HCT116 (cell line): ENCODE results near the gene LMAN1L. TPM values are rescaled to one million over a fixed set of nuclear protein-coding genes. Genes with fewer than 3 reads are reported as not detected.

ENCODE experiments used
- ATAC-seq: fragments of 200-7000 bp; cut with Tn5 transposase; 2 replicates; pipeline ENCODE4 v1.9.1; 2020; ENCODE audit warnings: mild to moderate bottlenecking, moderate library complexity
- BruUV-seq: library from RNA; stranded (reverse); fragments of 400-500 nt; replicated peaks from 2 replicates; lab custom pipeline; 2021; lab: Mats Ljungman, UMichigan
- CTCF ChIA-PET: fragments of 300-600 bp; sonication (Branson Sonifier 250); formaldehyde crosslinking; loops from one replicate; lab custom pipeline; 2021; ENCODE audit warnings: antibody characterized with exemption; lab: Charles Lee
- POLR2A ChIA-PET: fragments of 300-600, 350-600 bp; sonication (Branson Sonifier 250); formaldehyde crosslinking; loops from one replicate; lab custom pipeline; 2021; ENCODE audit warnings: antibody characterized with exemption; lab: Charles Lee
- RAD21 ChIA-PET, 2 experiments: fragments of 300-600 bp; sonication (Branson Sonifier 250); formaldehyde crosslinking; loops; one replicate each; lab custom pipeline; 2023; ENCODE audit warnings: low total read pairs in 2 of 2; ENCODE audit not compliant: uncharacterized antibody in 2 of 2, unreplicated experiment in 2 of 2, low non-redundant PET in 1 of 2; lab: Charles Lee
- DNase-seq: peaks from one replicate; pipeline ENCODE4 v3.0.0-alpha.2; 2010; ENCODE audit warnings: low read depth, low spot score
- H2AFZ ChIP-seq: fragments of 200-600 bp; shearing (Covaris generic), sonication (generic); 2 replicates; pipeline ENCODE4 v1.6.1; 2017; ENCODE audit warnings: low read depth, mixed run types, mixed read lengths, antibody characterized with exemption, low read length; ENCODE audit not compliant: poor library complexity, severe bottlenecking
- H3K27ac ChIP-seq: 2 replicates; pipeline ENCODE4 v1.5.1; 2012; ENCODE audit warnings: low read depth, low read length
- H3K27me3 ChIP-seq: fragments of 200-600 bp; sonication (generic); 2 replicates; pipeline ENCODE4 v1.6.1; 2016; ENCODE audit warnings: mixed run types, low read length, mixed read lengths; ENCODE audit not compliant: insufficient read depth
- H3K36me3 ChIP-seq, 2 experiments: fragments of 200-500 bp in 1 of 2; fragments of 200-600 bp in 1 of 2; sonication (Bioruptor generic) in 1 of 2; sonication (generic) in 1 of 2; 2 replicates each; pipeline versions ENCODE4 v1.5.1 to v1.6.1; 2014 to 2016; ENCODE audit warnings: low read length in 2 of 2, inconsistent platforms in 1 of 2, mixed read lengths in 1 of 2, mixed run types in 1 of 2; ENCODE audit not compliant: insufficient read depth in 2 of 2, control insufficient read depth in 1 of 2
- H3K4me1 ChIP-seq, 2 experiments: fragments of 200-600 bp in 1 of 2; sonication (generic) in 1 of 2; 2 replicates each; pipeline versions ENCODE4 v1.5.1 to v1.6.1; 2012 to 2017; ENCODE audit warnings: low read length in 2 of 2, inconsistent platforms in 1 of 2, mild to moderate bottlenecking in 1 of 2, mixed read lengths in 1 of 2, mixed run types in 1 of 2, moderate library complexity in 1 of 2; ENCODE audit not compliant: insufficient read depth in 2 of 2, control insufficient read depth in 1 of 2
- H3K4me2 ChIP-seq: fragments of 200-600 bp; sonication (generic); 2 replicates; pipeline ENCODE4 v1.6.1; 2017; ENCODE audit warnings: mixed run types, low read length, mixed read lengths
- H3K4me3 ChIP-seq, 2 experiments: fragments of 200-600 bp in 1 of 2; sonication (generic) in 1 of 2; replicated peaks in 1 of 2; 2 replicates each; pipeline ENCODE4 v1.5.1; 2011 to 2016; ENCODE audit warnings: low read length in 2 of 2, control low read depth in 1 of 2, low read depth in 1 of 2, mild to moderate bottlenecking in 1 of 2, mixed read lengths in 1 of 2, mixed run types in 1 of 2
- H3K79me2 ChIP-seq: fragments of 200-600 bp; sonication (generic); 2 replicates; pipeline ENCODE4 v1.6.1; 2017; ENCODE audit warnings: mild to moderate bottlenecking, mixed run types, low read length, moderate library complexity, mixed read lengths; ENCODE audit not compliant: insufficient read depth
- H3K9ac ChIP-seq: fragments of 200-600 bp; sonication (generic); 2 replicates; pipeline ENCODE4 v1.6.1; 2016; ENCODE audit warnings: low read length, mixed read lengths
- H3K9me2 ChIP-seq: fragments of 200-600 bp; sonication (generic), shearing (Covaris generic); 2 replicates; pipeline ENCODE4 v1.6.1; 2017; ENCODE audit warnings: mixed run types, mild to moderate bottlenecking, moderate library complexity; ENCODE audit not compliant: insufficient read depth
- H3K9me3 ChIP-seq, 2 experiments: fragments of 200-500 bp in 1 of 2; fragments of 200-600 bp in 1 of 2; sonication (Bioruptor generic) in 1 of 2; sonication (generic) in 1 of 2; 2 replicates each; pipeline ENCODE4 v1.6.1; 2014 to 2017; ENCODE audit warnings: low read length in 2 of 2, mixed read lengths in 2 of 2, inconsistent platforms in 1 of 2, low read depth in 1 of 2, mild to moderate bottlenecking in 1 of 2, mixed run types in 1 of 2, moderate library complexity in 1 of 2; ENCODE audit not compliant: control insufficient read depth in 1 of 2, insufficient read depth in 1 of 2
- H4K20me1 ChIP-seq: fragments of 200-600 bp; sonication (generic), shearing (Covaris generic); 2 replicates; pipeline ENCODE4 v1.6.1; 2017; ENCODE audit warnings: mixed run types, mild to moderate bottlenecking, moderate library complexity; ENCODE audit not compliant: insufficient read depth
- CEBPB ChIP-seq: IDR thresholded peaks from 2 replicates; pipeline ENCODE4 v1.6.1; 2012; ENCODE audit warnings: low read depth
- EGR1 ChIP-seq: IDR thresholded peaks from 2 replicates; pipeline ENCODE4 v1.6.1; 2012; ENCODE audit warnings: low read depth
- ELF1 ChIP-seq: IDR thresholded peaks from 2 replicates; pipeline ENCODE4 v1.6.1; 2012; ENCODE audit warnings: low read depth, borderline replicate concordance
- EZH2 ChIP-seq: fragments of 200-600 bp; sonication (generic); IDR thresholded peaks from 2 replicates; pipeline ENCODE4 v1.6.1; 2017; ENCODE audit warnings: antibody characterized with exemption, mixed run types
- EZH2phosphoT487 ChIP-seq: fragments of 200-600 bp; IDR thresholded peaks from 2 replicates; pipeline ENCODE4 v1.6.1; 2018; ENCODE audit warnings: antibody characterized with exemption, borderline replicate concordance
- JUND ChIP-seq: IDR thresholded peaks from 2 replicates; pipeline ENCODE4 v1.6.1; 2012
- POLR2AphosphoS5 ChIP-seq: IDR thresholded peaks from 2 replicates; pipeline ENCODE4 v1.6.1; 2011; ENCODE audit warnings: mild to moderate bottlenecking, low read depth, low read length, moderate library complexity
- RAD21 ChIP-seq: IDR thresholded peaks from 2 replicates; pipeline ENCODE4 v1.6.1; 2012; ENCODE audit warnings: low read depth, mild to moderate bottlenecking
- TCF7L2 ChIP-seq: IDR thresholded peaks from 2 replicates; pipeline ENCODE4 v1.7.0; 2011; ENCODE audit warnings: borderline replicate concordance, inconsistent platforms; ENCODE audit not compliant: insufficient read depth, insufficient read length; ENCODE audit errors: extremely low read depth
- intact Hi-C: fragments of 100-400 bp; cut with micrococcal nuclease; formaldehyde crosslinking; loops from 2 replicates; pipeline ENCODE4 v1.10.0; 2022
- total RNA-seq: library from RNA; stranded (reverse); gene quantifications from one replicate; pipeline ENCODE4 v1.2.1, GENCODE V29; 2021; ENCODE audit not compliant: unreplicated experiment
- TF ChIP-seq, protein P1 (sequence below): IDR thresholded peaks from 2 replicates; pipeline ENCODE4 v1.6.1; 2012
- TF ChIP-seq, protein P2 (sequence below), 3 experiments: fragments of 200-600 bp in 1 of 3; sonication (generic) in 1 of 3; IDR thresholded peaks in 2 of 3; conservative IDR thresholded peaks in 1 of 3; 2 replicates each; pipeline ENCODE4 v1.5.1; 2012 to 2017; ENCODE audit warnings: low read depth in 2 of 3, low read length in 2 of 3, antibody characterized with exemption in 1 of 3, borderline replicate concordance in 1 of 3, control low read depth in 1 of 3, mild to moderate bottlenecking in 1 of 3, mixed read lengths in 1 of 3, mixed run types in 1 of 3, moderate library complexity in 1 of 3; ENCODE audit not compliant: insufficient read depth in 1 of 3

LMAN1L gene
- total RNA-seq, 1 experiment from 2014 or later = 0.17 TPM

DNA sequence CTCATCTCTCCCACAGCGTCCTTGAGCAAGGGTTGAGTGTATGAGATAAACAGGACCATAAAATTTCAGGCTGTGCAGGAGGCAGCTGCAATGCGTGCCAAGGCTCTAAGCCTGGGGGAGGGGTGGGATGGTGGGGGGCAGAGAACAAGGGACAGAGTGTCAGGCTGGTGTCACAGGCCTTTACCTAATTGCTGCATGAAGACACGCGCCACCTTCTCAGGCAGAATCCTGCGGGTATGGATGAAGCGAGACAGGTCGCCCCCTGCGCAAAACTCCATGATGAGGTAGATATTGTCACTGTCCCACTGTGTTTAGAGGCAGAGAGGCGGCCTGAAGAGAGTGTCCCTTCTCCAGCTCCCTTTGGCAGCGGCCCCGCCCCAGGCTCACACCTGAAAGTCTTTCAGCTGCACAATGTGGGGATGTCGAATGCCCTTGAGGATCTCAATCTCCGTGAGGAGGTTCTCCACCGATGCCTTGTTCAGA, 29.3 kb downstream of the LMAN1L start:
- Histone ChIP-seq H3K4me2 (peak overlapping the region; percentile 90), H3K4me1 (peaks cover 9 to 21% of the 10 kb centered on the region in 2 experiments; a peak in 3 of 4 replicates), H3K79me2 (peaks cover 6% of the 10 kb centered on the region; the same call in 1 of the 2 replicates), H3K36me3 (peaks cover 6 to 12% of the 10 kb centered on the region in 2 experiments; a peak in 2 of 4 replicates), H3K4me3 (peak overlapping the region; percentile 53 to 78), H3K9ac (peak overlapping the region; percentile 88), H3K9me2 (no peaks in the 10 kb centered on the region), H3K27ac (peak overlapping the region; percentile 93), H3K9me3 (no peaks in the 10 kb centered on the region), H2AFZ (no peak overlapping the region), H4K20me1 (no peaks in the 10 kb centered on the region)
- RAD21 ChIA-PET = interaction anchor here (1.0 to 1.6 kb wide), 2 partner anchors 60 to 73 kb away, joined by 3 to 4 read pairs; no protein-coding TSS in a partner anchor
- ATAC-seq (no peak), DNase-seq (no peak)
- POLR2A ChIA-PET = no interaction called here
- CTCF ChIA-PET = interaction anchor here (0.6 to 1.9 kb wide), 5 partner anchors 17 to 204 kb away, joined by 3 to 8 read pairs (median 4); no protein-coding TSS in a partner anchor
- TSS peak; percentile 33 for BruUV-seq
- intact Hi-C loops = loop anchor here (2.0 kb wide), 1 partner anchor 31 kb away; the partner anchor contains the start of gene SCAMP2
- TF ChIP-seq, protein P1, sequence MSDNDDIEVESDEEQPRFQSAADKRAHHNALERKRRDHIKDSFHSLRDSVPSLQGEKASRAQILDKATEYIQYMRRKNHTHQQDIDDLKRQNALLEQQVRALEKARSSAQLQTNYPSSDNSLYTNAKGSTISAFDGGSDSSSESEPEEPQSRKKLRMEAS = no peak
- TF ChIP-seq, all 23 proteins: peak for 0
- H3K27me3 ChIP-seq = no peaks in the 10 kb centered on the region

DNA sequence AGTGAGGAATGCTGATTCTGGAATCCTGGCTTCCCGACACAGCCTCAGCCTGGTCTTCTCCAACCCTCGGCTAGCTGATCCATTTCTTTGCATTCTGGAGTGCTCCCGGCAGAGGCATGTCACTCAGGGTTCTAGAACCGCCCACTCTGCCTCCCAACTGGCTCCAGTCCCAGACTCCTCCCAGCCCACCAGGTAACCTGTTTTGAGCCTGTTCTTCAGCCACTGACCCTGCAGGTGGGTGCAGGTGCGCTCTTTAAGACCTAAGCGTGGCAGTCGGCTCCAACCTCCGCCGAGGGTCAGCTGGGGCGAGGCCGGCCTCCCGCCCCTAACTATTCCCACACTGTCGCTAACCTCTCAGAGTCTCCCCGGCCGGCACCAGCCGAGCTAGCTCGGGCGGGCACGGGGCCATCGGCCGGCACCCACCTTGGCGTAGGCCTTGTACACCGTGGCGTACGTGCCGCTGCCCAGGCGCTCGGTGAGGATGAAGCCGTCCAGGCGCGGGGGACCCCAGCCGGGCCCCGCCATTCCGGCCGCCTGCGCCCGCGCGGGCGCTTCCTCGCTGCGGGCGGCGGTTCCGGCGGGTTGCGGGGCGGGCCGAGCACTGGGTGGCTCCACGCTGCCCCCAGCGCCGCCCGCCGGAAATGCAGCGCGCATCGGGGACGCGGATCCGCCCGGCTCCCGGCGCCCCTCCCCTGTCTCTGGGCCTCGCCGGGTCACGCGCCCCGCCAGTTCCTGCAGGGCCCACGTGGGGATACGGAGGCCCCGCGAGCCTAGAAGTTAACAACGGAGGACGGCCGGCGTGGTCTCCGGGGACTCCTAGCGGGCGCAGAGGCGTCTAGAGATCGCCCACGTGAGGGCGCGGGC, 30.2 kb downstream of the LMAN1L start, which contains the start of gene ULK3:
Gene ULK3 (minus strand): TSS at position 576 of the 864 bp plus-strand sequence. CDS start 51 bp downstream, at position 525.
- Histone ChIP-seq H4K20me1 (no peaks in the 10 kb centered on the region), H2AFZ (peak within 1 kb of the TSS; percentile 22), H3K9me2 (no peaks in the 10 kb centered on the region), H3K9ac (peak within 1 kb of the TSS; percentile 88), H3K36me3 (peaks cover 9 to 16% of the 10 kb centered on the region in 2 experiments; a peak in 2 of 4 replicates), H3K4me3 (peak within 1 kb of the TSS; percentile 53 to 78), H3K4me2 (peak within 1 kb of the TSS; percentile 90), H3K27me3 (no peaks in the 10 kb centered on the region), H3K9me3 (no peaks in the 10 kb centered on the region), H3K4me1 (peaks cover 9 to 21% of the 10 kb centered on the region in 2 experiments; a peak in 3 of 4 replicates), H3K27ac (peak within 1 kb of the TSS; percentile 93), H3K79me2 (peaks cover 6% of the 10 kb centered on the region; the same call in 1 of the 2 replicates)
- no TSS peak for BruUV-seq
- intact Hi-C loops = loop anchor here (2.0 kb wide), 1 partner anchor 30 kb away; the partner anchor contains the start of gene SCAMP2
- ChIA-PET POLR2A (interaction anchor here (0.7 to 1.0 kb wide), 2 partner anchors 13 to 359 kb away, joined by 3 to 10 read pairs; partner anchors contain the start of gene C15orf39), CTCF (interaction anchor here (0.6 to 1.9 kb wide), 7 partner anchors 16 to 205 kb away, joined by 3 to 8 read pairs (median 4); no protein-coding TSS in a partner anchor), RAD21 (interaction anchor here (1.0 to 1.6 kb wide), 2 partner anchors 59 to 74 kb away, joined by 3 to 4 read pairs; no protein-coding TSS in a partner anchor)
- ATAC-seq = peak; percentile 91
- peak; percentile 61 for DNase-seq
- TF ChIP-seq, protein P2, sequence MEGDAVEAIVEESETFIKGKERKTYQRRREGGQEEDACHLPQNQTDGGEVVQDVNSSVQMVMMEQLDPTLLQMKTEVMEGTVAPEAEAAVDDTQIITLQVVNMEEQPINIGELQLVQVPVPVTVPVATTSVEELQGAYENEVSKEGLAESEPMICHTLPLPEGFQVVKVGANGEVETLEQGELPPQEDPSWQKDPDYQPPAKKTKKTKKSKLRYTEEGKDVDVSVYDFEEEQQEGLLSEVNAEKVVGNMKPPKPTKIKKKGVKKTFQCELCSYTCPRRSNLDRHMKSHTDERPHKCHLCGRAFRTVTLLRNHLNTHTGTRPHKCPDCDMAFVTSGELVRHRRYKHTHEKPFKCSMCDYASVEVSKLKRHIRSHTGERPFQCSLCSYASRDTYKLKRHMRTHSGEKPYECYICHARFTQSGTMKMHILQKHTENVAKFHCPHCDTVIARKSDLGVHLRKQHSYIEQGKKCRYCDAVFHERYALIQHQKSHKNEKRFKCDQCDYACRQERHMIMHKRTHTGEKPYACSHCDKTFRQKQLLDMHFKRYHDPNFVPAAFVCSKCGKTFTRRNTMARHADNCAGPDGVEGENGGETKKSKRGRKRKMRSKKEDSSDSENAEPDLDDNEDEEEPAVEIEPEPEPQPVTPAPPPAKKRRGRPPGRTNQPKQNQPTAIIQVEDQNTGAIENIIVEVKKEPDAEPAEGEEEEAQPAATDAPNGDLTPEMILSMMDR (IDR thresholded peaks at IDR 0.05 in 2 of 3, conservative IDR thresholded peaks at IDR 0.05 in 1 of 3; ENCODE audit: borderline replicate concordance in 1 of 3, insufficient read depth in 1 of 3, low read depth in 2 of 3, low read length in 2 of 3) = peak in 2 of 3 experiments; percentile 18 to 45; a peak in 2 of 6 replicates
- no peak for TF ChIP-seq EZH2phosphoT487
- no peak for TF ChIP-seq TCF7L2
- peak; percentile 72 for TF ChIP-seq EGR1
- TF ChIP-seq EZH2 = no peak
- no peak for TF ChIP-seq CEBPB
- TF ChIP-seq ELF1 = no peak
- no peak; the same call in 1 of the 2 replicates for TF ChIP-seq JUND
- TF ChIP-seq RAD21 = peak; percentile 41; the same call in 1 of the 2 replicates
- peak; percentile 78 for TF ChIP-seq POLR2AphosphoS5
